ENCODE data around the gene BACH2. TPM values are rescaled to one million over a fixed set of nuclear protein-coding genes. Genes with fewer than 3 reads are reported as not detected.

BACH2 gene
- polyA plus RNA-seq, 1 donor from 2014 or later: 45.5 TPM

DNA sequence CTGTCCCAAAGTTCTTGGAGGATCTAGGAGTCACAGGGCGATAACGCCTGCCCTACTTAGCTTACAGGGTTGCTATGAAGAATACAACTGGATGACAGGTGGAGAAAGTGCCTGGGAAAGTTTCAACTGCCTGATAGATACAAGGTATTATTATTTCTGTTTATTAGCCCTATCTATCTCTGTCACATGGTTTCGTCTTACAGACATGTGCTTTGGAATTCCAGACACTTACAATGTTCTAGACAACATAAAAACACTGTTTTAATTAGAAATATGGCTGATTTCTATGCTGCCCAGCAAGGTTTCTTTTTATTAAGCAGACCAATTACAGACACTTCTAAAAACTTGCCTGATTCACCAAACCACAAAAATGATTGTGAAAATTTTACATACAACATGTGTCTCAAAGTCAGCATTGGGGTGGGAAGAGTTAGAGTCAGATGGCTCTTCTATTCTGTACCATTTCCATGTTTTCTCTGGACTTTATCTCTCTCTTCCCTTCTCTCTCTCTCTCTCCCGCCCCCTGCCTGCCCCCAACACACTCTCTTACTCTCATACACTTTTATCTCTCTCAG is 352.4 kb downstream of the BACH2 start:
- TF ChIP-seq SMC3 (conservative IDR thresholded peaks at IDR 0.05; ENCODE audit: poor library complexity) (no peak), TAF1 (IDR thresholded peaks at IDR 0.05; ENCODE audit: low read depth) (no peak), EP300 (conservative IDR thresholded peaks at IDR 0.05; ENCODE audit: poor library complexity, severe bottlenecking) (no peak), CTCF (IDR thresholded peaks at IDR 0.05; ENCODE audit: poor library complexity, severe bottlenecking) (no peak), MXI1 (conservative IDR thresholded peaks at IDR 0.05; ENCODE audit: poor library complexity, severe bottlenecking) (no peak), RAD21 (conservative IDR thresholded peaks at IDR 0.05) (no peak), POLR2AphosphoS5 (IDR thresholded peaks at IDR 0.05) (no peak), EZH2 (IDR thresholded peaks at IDR 0.05; ENCODE audit: borderline replicate concordance, insufficient read depth, low read length, poor library complexity, severe bottlenecking) (no peak)
- TF ChIP-seq, protein P1, sequence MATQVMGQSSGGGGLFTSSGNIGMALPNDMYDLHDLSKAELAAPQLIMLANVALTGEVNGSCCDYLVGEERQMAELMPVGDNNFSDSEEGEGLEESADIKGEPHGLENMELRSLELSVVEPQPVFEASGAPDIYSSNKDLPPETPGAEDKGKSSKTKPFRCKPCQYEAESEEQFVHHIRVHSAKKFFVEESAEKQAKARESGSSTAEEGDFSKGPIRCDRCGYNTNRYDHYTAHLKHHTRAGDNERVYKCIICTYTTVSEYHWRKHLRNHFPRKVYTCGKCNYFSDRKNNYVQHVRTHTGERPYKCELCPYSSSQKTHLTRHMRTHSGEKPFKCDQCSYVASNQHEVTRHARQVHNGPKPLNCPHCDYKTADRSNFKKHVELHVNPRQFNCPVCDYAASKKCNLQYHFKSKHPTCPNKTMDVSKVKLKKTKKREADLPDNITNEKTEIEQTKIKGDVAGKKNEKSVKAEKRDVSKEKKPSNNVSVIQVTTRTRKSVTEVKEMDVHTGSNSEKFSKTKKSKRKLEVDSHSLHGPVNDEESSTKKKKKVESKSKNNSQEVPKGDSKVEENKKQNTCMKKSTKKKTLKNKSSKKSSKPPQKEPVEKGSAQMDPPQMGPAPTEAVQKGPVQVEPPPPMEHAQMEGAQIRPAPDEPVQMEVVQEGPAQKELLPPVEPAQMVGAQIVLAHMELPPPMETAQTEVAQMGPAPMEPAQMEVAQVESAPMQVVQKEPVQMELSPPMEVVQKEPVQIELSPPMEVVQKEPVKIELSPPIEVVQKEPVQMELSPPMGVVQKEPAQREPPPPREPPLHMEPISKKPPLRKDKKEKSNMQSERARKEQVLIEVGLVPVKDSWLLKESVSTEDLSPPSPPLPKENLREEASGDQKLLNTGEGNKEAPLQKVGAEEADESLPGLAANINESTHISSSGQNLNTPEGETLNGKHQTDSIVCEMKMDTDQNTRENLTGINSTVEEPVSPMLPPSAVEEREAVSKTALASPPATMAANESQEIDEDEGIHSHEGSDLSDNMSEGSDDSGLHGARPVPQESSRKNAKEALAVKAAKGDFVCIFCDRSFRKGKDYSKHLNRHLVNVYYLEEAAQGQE (IDR thresholded peaks at IDR 0.05; ENCODE audit: borderline replicate concordance): no peak
- no peak overlapping the region for H3K9ac ChIP-seq (ENCODE audit: low read length)
- H3K27me3 ChIP-seq (ENCODE audit: insufficient read depth, low read depth, low read length): no peaks in the 10 kb centered on the region
- H3K9me3 ChIP-seq (ENCODE audit: low read length): no peaks in the 10 kb centered on the region
- H3F3A ChIP-seq (ENCODE audit: insufficient read depth, low read length, poor library complexity, severe bottlenecking): no peaks in the 10 kb centered on the region
- H3K36me3 ChIP-seq (ENCODE audit: insufficient read depth, low read length): peaks cover 5% of the 10 kb centered on the region
- no peaks in the 10 kb centered on the region for H4K20me1 ChIP-seq (ENCODE audit: insufficient read depth)
- peaks cover 11% of the 10 kb centered on the region for H3K79me2 ChIP-seq (replicated peaks; ENCODE audit: insufficient read depth, low read length)
- no peak overlapping the region for H3K4me2 ChIP-seq (ENCODE audit: low read length)
- no peaks in the 10 kb centered on the region for H3K9me2 ChIP-seq (ENCODE audit: insufficient read depth, low read length)
- no peak overlapping the region for H3K27ac ChIP-seq (ENCODE audit: low read length)
- H2AFZ ChIP-seq (ENCODE audit: low read depth, low read length): no peak overlapping the region
- H3K4me3 ChIP-seq (ENCODE audit: low read length): no peak overlapping the region

DNA sequence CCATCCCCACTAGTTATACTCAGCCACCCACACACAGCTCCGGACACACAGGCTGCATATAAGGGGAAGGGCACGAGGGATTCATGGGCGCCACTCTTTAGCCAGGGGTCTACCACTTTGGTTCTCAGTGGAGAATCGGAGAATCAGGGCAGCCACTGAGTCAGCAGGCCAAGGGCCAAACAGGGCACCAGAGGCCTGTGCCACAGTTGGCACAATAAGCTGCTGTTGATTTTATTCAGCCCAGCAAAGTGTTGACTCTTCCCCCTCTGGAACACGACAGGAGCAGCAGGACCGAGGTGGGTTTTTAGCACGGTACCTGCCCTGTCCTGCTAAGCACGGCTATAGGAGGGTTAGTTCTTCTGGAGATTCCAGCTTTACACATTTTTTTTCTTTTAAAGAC is 354.0 kb downstream of the BACH2 start:
- no peak overlapping the region for H3K4me3 ChIP-seq (ENCODE audit: low read length)
- peaks cover 11% of the 10 kb centered on the region for H3K79me2 ChIP-seq (replicated peaks; ENCODE audit: insufficient read depth, low read length)
- H3K27me3 ChIP-seq (ENCODE audit: insufficient read depth, low read depth, low read length): no peaks in the 10 kb centered on the region
- no peak overlapping the region for H3K4me2 ChIP-seq (ENCODE audit: low read length)
- H3K9me3 ChIP-seq (ENCODE audit: low read length): no peaks in the 10 kb centered on the region
- TF ChIP-seq, protein P1 (IDR thresholded peaks at IDR 0.05; ENCODE audit: borderline replicate concordance): no peak
- TF ChIP-seq CTCF (IDR thresholded peaks at IDR 0.05; ENCODE audit: poor library complexity, severe bottlenecking): no peak
- no peak for TF ChIP-seq POLR2AphosphoS5 (IDR thresholded peaks at IDR 0.05)
- no peak overlapping the region for H3K27ac ChIP-seq (ENCODE audit: low read length)
- no peak overlapping the region for H2AFZ ChIP-seq (ENCODE audit: low read depth, low read length)
- no peaks in the 10 kb centered on the region for H3F3A ChIP-seq (ENCODE audit: insufficient read depth, low read length, poor library complexity, severe bottlenecking)
- H3K9ac ChIP-seq (ENCODE audit: low read length): no peak overlapping the region
- H4K20me1 ChIP-seq (ENCODE audit: insufficient read depth): no peaks in the 10 kb centered on the region
- peaks cover 5% of the 10 kb centered on the region for H3K36me3 ChIP-seq (ENCODE audit: insufficient read depth, low read length)
- no peaks in the 10 kb centered on the region for H3K9me2 ChIP-seq (ENCODE audit: insufficient read depth, low read length)
